HG02763 (cell line): Measurements from ENCODE around the gene FRMD3.

Experiments used
- ATAC-seq: cut with Tn5 transposase; IDR thresholded peaks from one replicate; pipeline ENCODE4 v1.9.1; 2021; ENCODE audit warnings: mild to moderate bottlenecking, moderate library complexity; ENCODE audit not compliant: unreplicated experiment

Gene FRMD3

GRCh38 chr9:83474631-83475030, 63.6 kb downstream of the FRMD3 start:
- ATAC-seq = no peak

GRCh38 chr9:83473488-83473971, 64.7 kb downstream of the FRMD3 start:
- ATAC-seq = peak; percentile 89

GRCh38 chr9:83472764-83473163, 65.4 kb downstream of the FRMD3 start:
- no peak for ATAC-seq

GRCh38 chr9:83472221-83472665, 66.0 kb downstream of the FRMD3 start:
- no peak for ATAC-seq

GRCh38 chr9:83471241-83471640, 67.0 kb downstream of the FRMD3 start:
- no peak for ATAC-seq

- ATAC-seq = no peak
Observed at GRCh38 chr9:83469722-83470121, 68.5 kb downstream of the FRMD3 start.

GRCh38 chr9:83468821-83469220, 69.4 kb downstream of the FRMD3 start:
- no peak for ATAC-seq

GRCh38 chr9:83466877-83467276, 71.3 kb downstream of the FRMD3 start:
- ATAC-seq = no peak

GRCh38 chr9:83466351-83466750, 71.8 kb downstream of the FRMD3 start:
- no peak for ATAC-seq

- no peak for ATAC-seq
Observed at GRCh38 chr9:83459830-83460229, 78.4 kb downstream of the FRMD3 start.

GRCh38 chr9:83458530-83458929, 79.7 kb downstream of the FRMD3 start:
- no peak for ATAC-seq

GRCh38 chr9:83457005-83457404, 81.2 kb downstream of the FRMD3 start:
- ATAC-seq = no peak

GRCh38 chr9:83456226-83456625, 82.0 kb downstream of the FRMD3 start:
- ATAC-seq = no peak

- ATAC-seq = no peak
Observed at GRCh38 chr9:83454076-83454475, 84.1 kb downstream of the FRMD3 start.

- ATAC-seq = no peak
Observed at GRCh38 chr9:83451308-83451707, 86.9 kb downstream of the FRMD3 start.

- ATAC-seq = no peak
Observed at GRCh38 chr9:83449983-83450382, 88.2 kb downstream of the FRMD3 start.

- ATAC-seq = no peak
Observed at GRCh38 chr9:83449166-83449565, 89.0 kb downstream of the FRMD3 start.

- no peak for ATAC-seq
Observed at GRCh38 chr9:83448626-83449025, 89.6 kb downstream of the FRMD3 start.

GRCh38 chr9:83447351-83447750, 90.8 kb downstream of the FRMD3 start:
- no peak for ATAC-seq

- no peak for ATAC-seq
Observed at GRCh38 chr9:83445703-83446265, 92.4 kb downstream of the FRMD3 start.

- no peak for ATAC-seq
Observed at GRCh38 chr9:83444110-83444509, 94.1 kb downstream of the FRMD3 start.

GRCh38 chr9:83441390-83441789, 96.8 kb downstream of the FRMD3 start:
- ATAC-seq = no peak

GRCh38 chr9:83440641-83441040, 97.6 kb downstream of the FRMD3 start:
- no peak for ATAC-seq
